Fibroblast of villous mesenchyme (primary cell): ENCODE results near the gene TJP1. TPM values are rescaled to one million over a fixed set of nuclear protein-coding genes. Genes with fewer than 3 reads are reported as not detected.
"Not testable (repeated sequence)": the region's sequence is repeated elsewhere in the genome, so short reads cannot be mapped to it uniquely, and the experiment has no call there.

Source experiments
- DNase-seq: peaks from one replicate; pipeline ENCODE4 v3.0.0-alpha.2; 2010; ENCODE audit warnings: low read depth
- H3K4me3 ChIP-seq: 2 replicates; pipeline ENCODE4 v1.5.1; 2011; ENCODE audit warnings: low read depth, mild to moderate bottlenecking, low read length
- CTCF ChIP-seq: IDR thresholded peaks from 2 replicates; pipeline ENCODE4 v1.5.1; 2012; ENCODE audit warnings: low read depth, mild to moderate bottlenecking, low read length; ENCODE audit not compliant: insufficient read depth
- total RNA-seq: library from RNA; depleted of rRNA; stranded (reverse); fragments of >200 nt; gene quantifications from 2 replicates; pipeline ENCODE4 v1.2.3, GENCODE V29; 2012

The TJP1 gene
- total RNA-seq, 1 donor = 103 TPM

GRCh38 chr15:29680465-29681165 is 141.7 kb downstream of the TJP1 start:
- no peak for TF ChIP-seq CTCF
- no peak overlapping the region for H3K4me3 ChIP-seq
- DNase-seq = no peak

- no peak for TF ChIP-seq CTCF
- no peak for DNase-seq
- no peak overlapping the region for H3K4me3 ChIP-seq
Observed at GRCh38 chr15:29678504-29679034, 143.7 kb downstream of the TJP1 start.

GRCh38 chr15:29677871-29678461 is 144.3 kb downstream of the TJP1 start:
- no peak for DNase-seq
- no peak overlapping the region for H3K4me3 ChIP-seq
- no peak for TF ChIP-seq CTCF

GRCh38 chr15:29677455-29677854 is 144.8 kb downstream of the TJP1 start:
- DNase-seq = no peak
- no peak for TF ChIP-seq CTCF
- no peak overlapping the region for H3K4me3 ChIP-seq

- TF ChIP-seq CTCF = no peak
- no peak for DNase-seq
- H3K4me3 ChIP-seq = no peak overlapping the region
Observed at GRCh38 chr15:29676961-29677402, 145.3 kb downstream of the TJP1 start.

- DNase-seq, H3K4me3 ChIP-seq: not testable (repeated sequence)
Observed at GRCh38 chr15:29676374-29676960, 145.8 kb downstream of the TJP1 start.

- TF ChIP-seq CTCF = no peak
- H3K4me3 ChIP-seq = peak overlapping the region; percentile 65
- no peak for DNase-seq
Observed at GRCh38 chr15:29675791-29676301, 146.4 kb downstream of the TJP1 start.
